Left forelimb (tissue), 1 donor: Measurements from ENCODE around the gene RANBP9.

Experiments used
- DNase-seq: peaks from one replicate; pipeline ENCODE4 v3.0.0-alpha.2; 2018; ENCODE audit warnings: low spot score

RANBP9 gene

DNA sequence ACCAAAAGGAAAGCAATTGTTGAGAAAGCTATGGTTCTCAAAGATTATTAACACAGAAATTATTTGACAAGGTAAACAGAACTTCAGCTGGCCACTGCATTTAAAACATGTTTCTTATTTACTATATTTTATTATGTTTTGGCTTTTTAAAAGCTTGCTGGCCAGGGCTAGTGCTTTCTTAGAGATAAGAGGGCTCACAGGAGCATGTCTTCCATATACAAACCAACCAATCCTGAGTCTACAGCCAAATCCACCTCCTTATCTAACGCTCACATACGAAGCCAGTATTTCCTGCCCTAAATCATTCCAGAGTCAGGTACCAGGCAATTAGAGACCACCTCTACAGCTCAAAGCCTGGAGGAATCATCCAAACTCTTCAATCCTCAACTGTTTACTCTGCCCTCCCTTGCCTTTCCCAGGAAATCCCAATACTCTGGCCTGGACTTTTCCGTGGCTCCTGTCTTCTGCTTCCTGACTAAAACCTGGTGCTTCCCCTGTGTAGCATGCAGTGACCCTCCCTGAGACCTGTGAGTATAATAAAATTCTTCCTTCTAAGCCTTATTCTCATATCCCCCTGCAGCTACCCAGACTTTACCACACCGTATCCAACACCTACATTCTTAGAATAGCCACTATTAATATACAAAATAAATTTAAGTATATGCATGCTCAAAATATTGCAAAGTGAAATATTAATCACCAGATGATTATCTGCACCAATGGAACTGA, 33.2 kb downstream of the RANBP9 start:
- DNase-seq, result no peak

DNA sequence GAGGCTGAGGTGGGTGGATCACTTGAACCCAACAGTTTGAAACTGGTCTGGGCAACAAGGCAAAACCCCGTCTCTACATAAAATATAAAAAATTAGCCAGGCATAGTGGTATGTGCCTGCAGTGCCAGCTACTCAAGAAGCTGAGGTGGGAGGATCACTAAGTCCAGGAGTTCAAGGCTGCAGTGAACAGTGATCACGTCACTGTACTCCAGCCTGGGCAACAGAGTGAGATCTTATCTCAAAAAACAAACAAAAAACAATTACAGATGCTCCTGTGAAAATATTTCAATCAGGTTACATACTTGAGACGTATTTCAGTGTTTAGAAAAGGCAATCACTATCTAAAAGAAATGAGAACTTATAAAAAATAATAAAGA, 33.8 kb downstream of the RANBP9 start:
- no peak for DNase-seq

DNA sequence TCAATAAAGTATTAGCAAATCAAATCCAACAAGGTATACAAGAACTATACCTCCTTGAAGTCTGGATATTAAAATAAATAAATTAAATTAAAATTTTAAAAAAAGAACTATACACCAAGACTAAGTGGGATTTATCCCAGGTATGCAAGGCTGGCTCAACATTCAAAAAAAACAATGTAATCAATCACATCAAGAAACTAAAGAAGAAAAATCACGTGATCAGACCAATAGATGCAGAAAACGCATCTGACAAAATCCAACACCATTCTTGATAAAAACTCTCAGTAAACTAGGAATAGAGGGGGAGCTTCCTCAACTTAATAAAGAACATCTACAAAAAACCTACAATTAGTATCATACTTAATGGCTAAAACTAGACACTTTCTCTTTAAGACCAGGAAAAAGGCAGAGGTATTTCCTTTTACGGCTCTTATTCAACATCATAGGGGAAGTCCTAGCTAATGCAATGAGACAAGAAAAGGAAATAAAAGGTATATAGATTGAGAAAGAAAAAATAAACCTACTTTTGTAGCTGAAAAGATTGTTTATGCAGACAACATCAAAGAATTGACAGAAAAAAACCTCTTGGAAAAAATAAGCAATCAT, 35.0 kb downstream of the RANBP9 start:
- no peak for DNase-seq

DNA sequence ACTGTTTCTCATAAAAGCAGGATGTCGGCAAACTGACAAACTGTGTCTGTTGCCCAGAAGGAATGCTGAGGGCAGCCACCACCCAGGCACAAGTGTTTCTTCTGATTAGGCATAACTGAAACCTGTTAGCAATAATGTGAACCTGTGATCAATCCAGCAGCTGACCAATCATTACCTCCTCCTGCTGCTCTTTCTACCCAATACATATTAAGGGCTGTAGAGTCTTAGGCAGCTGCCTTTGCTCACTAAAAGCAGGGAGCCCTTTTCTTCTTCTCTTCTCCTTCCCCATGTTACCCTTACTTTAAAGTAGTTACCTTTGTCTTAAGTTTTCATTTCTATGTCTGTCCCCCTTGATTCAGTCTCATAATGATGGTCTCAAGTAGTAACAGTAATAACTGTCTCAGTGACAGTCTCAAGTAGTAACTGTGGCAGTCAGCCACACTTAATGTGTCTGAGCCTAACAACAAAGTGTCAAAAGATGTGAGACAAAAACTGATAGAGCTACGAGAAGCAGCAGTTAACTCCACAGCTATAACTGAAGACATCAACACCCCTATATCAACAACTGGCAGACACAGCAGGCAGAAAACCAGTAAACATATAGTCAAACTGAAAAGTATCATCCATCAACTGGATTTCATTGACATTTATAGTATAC, 37.0 kb downstream of the RANBP9 start:
- DNase-seq, result no peak

DNA sequence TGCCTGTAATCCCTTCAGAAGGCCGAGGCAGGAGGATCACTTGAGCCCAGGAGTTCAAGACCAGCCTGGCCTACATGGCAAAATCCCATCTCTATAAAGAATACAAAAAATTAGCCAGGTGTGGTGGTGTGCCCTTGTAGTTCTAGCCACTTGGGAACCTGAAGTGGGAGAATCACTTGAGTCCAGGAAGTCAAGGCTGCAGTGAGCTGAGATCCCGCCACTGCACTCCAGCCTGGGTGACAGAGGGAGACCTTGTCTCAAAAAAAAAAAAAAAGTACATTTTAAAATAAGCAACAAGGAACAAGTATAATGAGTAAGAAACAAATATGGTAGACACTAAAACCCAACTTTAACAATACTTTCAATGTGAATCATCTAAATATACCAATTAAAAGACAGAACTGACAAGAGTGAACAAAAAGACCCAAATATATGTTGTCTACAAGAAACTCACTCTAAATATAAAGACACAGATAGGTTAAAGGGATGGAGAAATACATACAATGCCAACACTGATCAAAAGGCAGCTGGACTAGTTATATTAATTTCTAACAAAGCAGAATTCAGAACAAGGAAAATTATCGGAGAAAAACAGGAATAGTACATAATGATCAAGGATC, 37.7 kb downstream of the RANBP9 start:
- no peak for DNase-seq

DNA sequence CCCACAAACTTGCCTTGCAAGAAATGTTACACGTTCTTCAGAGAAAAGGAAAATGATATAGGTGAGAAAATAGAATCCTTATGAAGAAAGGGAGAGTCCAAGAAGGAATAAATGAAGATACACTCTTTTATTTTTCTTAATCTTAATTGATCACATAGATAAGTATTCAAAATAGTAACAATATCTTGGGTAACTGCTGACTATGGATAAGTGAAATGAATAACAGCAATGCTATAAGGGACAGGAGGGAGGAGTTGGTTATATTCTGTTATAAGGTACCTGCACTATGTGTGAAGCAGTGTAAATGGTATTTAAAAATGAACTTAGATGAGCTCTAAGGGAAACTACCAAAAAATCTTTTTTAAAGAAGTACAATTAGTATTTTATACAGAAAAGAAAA, 38.3 kb downstream of the RANBP9 start:
- no peak for DNase-seq

- no peak for DNase-seq
Observed at GRCh38 chr6:13672904-13673303, 38.7 kb downstream of the RANBP9 start.

DNA sequence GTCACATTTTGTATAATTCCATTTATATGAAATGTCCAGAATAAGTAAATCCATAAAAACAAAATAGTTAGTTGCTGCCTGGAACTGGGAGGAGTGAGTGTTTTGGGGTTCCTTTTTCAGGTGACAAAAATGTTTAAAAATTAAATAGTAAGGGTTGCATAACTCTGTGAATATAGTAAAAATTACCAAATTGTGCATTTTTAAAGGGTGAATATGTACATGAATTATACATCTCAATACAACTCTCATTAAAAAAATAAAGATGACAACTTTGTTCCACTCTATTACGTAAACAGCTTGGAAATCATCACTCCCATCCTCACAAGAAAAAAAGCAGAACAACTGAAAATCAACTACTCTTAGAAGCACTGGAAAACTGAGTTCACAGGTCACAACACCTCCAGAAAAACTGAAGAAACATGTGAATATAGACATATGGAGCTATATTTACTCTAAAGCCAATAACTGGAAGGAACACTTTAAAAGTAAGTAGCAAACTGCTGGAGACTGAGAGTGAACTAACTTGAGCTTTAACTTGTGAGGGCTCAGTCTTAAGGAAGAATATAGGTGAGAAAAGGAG, 40.0 kb downstream of the RANBP9 start:
- DNase-seq, result no peak

DNA sequence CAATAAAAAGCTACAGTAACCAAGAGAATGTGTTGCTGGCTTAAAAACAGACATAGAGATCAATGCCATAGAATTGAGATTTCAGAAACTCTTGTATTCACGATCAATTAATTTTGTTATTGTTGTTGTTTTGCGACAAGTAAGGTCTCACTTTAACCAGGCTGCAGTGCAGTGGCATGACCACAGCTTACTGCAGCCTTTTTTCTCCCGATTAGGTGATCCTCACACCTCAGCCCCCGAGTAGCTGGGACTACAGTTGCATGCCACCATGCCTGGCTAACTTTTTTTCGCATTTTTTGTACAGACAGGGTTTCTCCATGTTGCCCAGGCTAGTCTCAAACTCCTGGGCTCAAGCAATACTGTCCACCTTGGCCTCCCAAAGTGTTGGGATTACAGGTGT, 42.2 kb downstream of the RANBP9 start:
- no peak for DNase-seq

- no peak for DNase-seq
Observed at GRCh38 chr6:13668291-13668928, 43.2 kb downstream of the RANBP9 start.

DNA sequence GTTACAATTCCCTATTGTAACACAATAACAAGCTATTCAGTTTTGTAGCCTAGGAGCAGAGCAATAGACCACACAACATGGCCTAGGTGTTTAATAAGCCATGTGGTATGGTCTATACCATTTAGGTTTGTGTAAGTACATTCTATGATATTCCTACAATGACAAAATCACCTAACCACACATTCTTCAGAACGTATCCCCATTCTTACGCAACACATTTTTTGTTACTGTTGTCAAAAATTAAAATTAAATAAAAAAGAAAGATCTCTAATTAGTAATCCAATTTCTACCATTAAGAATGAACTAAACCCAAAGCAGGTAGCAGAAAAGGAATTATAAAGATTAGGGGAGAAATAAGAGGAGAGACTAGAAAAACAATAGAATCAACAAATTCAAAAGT, 44.0 kb downstream of the RANBP9 start:
- DNase-seq, result no peak

DNA sequence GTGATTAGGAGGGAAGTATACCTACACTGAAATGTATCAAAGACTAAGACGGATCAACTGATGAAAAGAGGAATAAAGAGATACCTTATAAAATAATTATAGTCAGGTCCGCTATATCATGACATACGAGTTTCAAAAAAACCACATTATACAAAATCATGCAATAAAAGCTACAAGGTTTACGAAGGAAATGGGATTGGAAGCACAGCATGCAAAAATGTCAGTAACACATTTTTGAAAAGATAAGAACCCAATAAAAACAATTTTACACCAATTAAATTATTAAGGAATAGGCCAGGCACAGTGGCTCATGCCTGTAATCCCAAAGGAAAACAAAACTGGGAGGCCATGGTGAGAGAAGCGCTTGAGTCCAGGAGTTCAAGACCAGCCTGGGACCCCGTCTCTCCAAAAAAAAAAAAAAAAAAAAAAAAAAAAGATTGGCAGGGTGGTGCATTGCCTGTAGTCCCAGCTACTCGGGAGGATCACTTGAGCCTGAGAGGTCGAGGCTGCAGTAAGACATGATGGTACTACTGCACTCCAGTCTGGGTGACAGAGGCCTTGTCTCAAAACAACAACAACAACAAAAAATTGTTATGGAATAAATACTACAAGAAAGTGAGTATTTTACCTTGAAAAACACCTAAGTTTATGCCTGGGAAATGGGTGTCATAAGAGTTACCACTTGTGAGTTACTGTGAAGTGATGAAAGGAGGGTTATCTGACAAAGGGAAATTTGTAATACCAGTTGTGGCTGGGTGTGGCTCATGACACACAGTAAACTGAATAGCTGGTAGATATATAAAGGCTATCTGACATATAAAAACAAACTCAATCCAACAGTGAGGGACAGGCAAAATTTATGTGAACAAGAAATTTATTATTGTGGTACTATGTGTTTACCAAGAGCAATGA, 45.2 kb downstream of the RANBP9 start:
- DNase-seq, result no peak

DNA sequence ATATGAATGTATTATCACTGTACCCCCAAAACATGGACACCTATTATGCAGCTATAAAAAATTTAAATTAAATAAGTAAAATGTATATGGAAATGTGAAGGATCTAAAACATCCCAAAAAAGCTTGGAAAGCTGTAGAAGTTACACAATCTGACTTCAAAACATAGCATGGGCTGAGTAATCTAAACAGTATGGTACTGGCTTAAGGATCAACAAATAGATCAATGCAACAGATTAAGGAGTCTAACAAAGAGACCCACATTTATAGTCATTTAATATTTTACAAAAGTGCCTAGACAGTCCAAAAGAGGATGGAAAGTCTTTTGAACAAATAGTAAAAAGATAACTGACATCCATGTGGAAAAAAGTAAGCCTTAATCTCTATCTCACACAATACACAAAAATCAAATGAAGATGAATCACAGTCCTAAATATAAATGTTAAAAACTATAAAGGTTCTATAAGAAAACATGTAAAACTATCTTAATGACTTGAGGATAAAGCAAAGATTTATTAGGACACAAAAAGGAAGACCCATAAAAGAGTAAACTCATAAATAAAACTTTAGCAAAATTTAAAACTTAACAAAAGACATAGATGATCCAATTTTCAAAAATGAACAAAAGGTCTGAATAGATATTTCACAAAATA, 46.8 kb downstream of the RANBP9 start:
- no peak for DNase-seq

DNA sequence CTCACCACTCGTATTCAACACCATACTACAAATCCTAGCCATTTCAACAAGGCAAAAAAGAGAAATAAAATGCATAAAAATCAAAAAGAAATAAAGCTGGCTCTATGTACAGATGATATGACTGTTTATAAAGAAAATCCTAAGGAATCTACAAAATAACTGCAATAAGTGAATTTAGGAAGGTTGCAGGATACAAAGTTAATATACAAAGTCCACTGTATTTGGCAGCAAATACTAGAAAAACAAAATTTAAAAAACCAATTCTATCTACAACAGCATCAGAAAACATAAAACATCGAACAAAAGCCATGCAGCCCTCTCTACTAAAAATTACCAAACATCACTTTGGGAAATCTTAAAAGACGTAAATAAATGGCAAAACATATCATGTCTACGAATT, 47.6 kb downstream of the RANBP9 start:
- DNase-seq, result no peak

DNA sequence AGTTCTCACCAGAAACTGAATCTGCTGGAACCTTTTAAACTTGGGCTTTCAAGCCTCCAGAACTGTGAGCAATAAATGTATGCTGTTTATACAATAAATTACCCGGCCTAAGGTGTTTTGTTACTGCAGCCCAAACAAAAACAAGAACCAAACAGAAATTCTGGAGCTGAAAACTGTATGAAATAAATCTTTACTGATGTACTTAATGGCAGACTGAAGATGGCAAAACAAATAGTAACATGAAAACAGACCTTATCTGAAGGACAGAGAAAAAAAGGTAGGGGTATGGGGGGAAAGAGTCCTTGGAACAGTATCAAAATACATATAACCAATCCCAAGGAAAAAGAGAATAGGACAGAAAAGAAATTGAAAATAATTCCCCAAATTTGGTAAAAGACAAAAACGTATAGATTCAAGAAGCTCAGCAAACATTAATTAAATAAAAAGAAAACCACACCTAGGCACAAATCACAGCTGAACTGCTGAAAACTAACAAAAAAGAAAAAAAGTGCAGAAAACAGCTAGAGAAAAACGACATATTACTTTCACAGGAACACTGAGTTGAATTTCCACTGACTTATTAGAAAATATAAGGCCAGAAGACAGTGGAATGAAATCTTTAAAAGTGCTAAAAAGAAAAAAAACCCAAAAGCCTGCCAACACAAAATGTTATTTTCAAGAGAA, 48.8 kb downstream of the RANBP9 start:
- DNase-seq, result no peak

DNA sequence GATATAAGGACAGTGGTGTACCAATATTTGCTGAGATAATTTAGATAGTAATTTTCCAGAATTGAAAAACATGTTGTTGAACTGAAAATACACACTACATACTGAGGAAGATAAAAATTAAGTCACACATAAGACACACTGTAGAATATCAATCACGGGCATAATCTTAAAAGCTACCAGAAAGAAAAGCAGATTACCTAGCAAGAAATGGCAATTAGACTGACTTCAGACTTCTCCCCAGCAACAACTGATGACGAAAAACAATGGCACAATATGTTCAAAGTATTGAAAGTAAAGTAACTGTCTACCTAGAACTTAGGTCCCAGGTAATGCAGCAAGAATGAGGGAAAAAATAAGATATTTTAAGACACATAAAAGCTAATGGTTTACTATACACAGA, 50.0 kb downstream of the RANBP9 start:
- no peak for DNase-seq

- DNase-seq, result no peak
Observed at GRCh38 chr6:13660893-13661292, 50.7 kb downstream of the RANBP9 start.

DNA sequence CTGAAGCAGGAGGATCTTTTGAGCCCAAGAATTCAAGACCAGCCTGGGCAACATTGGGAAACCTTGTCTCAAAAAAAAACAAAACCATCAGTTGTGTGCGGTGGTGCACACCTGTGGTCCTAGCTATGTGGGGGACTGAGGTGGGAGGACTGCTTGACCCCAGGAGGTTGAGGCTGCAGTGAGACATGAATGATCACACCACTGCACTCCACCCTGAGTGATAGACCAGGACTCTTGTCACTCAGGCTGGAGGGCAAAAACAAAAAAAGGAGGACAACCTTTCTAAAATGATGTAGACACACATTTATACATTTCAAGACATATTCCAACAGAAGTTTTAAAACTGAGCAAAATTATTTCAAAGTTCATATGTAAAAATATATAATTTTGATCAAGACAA, 51.4 kb downstream of the RANBP9 start:
- no peak for DNase-seq

DNA sequence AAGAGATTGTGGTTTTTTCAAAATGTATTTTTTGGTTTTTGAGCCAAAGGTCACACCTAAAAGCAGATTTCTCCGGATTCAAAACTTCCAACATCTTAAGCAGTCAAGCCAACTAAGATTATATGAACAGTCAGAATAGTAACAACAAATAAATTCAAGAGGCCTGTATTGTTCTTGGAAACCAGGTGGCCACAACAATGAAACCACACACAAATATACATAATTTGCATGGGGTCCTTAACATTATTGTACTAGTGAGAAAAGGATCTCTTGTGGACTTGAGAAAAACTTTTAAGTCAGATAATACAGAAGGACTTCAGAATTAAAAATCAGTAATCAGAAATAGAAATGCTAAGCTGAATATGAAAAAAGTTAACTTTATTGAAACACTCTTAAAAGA, 55.9 kb downstream of the RANBP9 start:
- no peak for DNase-seq

DNA sequence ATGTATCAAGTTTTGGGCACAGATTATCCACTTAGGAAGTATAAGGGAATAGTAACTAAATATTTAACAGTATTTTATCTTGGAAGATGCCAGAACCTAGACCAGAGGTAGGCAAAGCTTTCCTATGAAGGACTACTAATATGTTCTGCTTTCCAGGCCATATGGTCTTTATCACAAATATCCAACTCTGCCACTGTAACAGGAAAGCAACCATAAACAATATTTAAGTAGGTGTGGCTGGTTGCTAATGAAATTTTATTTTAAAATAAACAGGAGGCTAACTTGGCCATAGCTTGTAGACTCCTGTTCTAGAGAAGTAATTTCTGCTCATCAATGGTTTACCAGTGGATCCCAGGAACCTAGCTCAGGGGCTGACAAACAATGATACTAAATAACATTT, 57.1 kb downstream of the RANBP9 start:
- no peak for DNase-seq
